Stimulated activated CD8-positive, alpha-beta memory T cell treated with anti-CD3 and anti-CD28 coated beads, Interleukin-2, amount 100 ng/mL, for 1 hour (primary cell): ENCODE measurements around the gene LRCH1.

ENCODE experiments used
- DNase-seq, 2 donors: peaks; one replicate each; pipeline ENCODE4 v3.0.0-alpha.2; 2020; ENCODE audit warnings: low read depth in 2 of 2

LRCH1 gene

GRCh38 chr13:46639033-46639981, 86.3 kb downstream of the LRCH1 start:
- DNase-seq, result no peak

DNA sequence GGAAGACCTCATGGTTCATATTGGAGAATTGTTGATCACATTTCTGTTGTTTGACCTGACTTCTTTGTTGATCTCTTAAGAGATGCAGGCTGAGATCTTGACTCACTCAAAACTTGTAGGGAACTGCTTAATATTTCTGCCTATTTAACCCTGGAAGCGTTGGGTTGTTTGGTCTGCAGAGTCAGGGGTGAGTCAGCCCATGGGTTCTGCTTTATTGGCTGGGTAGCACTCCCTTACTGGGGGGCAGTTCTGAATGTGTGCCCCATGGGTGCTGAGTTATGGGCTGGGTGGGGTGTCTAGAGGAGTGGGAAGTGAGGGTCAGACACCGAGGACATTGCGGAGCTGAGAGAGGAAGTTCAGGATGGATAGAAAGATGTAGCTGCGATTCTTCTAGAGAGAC, 87.9 kb downstream of the LRCH1 start:
- DNase-seq, result no peak

DNA sequence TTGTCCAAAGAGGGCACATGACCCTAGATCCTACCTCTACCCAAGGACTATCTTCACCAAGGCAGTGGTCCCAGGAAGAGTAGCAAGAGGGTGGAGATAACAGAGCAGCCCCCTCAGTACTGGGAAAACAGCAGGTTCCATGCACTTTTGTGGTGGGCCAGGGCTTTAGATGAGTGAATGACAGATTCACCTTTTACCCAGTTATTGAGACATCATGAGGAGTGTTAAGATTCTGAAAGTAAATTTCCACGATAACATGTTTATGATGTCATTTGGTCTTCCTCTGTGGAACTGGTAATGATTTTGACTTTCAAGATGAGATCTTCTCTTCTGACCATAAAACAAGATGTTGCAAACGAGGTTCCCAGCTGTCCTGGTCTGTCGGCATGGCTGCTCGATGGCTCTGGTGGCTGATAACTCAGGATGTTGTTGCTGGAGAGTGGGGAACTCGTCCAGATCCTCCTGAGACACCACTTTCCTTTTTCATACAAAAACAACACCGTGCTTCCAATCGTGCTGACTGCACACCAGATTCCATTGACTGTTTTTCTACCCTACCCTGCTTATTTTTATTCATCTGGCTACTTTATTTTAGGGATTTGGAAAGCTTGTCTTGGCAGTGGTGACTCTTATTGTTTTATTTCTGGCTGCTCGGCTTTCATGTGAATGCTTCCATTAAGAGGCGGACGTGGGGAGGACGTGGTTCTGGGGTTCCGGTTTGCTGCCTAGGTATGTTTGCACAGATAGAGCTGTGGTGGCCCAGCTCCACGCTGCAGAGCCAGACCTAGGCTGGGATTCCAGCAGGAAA, 88.5 kb downstream of the LRCH1 start:
- no peak for DNase-seq

DNA sequence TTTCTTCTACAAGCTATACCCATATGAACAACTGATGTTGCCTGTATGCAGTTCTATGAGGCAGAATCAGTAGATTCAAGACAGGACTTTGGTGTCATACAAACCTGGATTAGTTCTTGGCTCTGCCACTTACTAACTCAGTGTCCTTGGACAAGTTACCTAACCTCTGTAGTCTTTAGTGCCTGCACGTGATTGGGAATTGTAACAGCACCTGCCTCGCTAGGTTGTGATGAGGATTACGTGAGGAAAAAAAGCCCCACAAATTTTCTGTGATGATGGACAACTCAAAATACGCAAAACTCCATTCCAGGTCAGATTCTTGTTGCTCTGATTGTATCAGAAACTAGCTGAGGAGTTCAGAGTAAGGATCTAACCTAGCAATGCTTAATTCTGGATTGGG, 89.3 kb downstream of the LRCH1 start:
- DNase-seq, result no peak

DNA sequence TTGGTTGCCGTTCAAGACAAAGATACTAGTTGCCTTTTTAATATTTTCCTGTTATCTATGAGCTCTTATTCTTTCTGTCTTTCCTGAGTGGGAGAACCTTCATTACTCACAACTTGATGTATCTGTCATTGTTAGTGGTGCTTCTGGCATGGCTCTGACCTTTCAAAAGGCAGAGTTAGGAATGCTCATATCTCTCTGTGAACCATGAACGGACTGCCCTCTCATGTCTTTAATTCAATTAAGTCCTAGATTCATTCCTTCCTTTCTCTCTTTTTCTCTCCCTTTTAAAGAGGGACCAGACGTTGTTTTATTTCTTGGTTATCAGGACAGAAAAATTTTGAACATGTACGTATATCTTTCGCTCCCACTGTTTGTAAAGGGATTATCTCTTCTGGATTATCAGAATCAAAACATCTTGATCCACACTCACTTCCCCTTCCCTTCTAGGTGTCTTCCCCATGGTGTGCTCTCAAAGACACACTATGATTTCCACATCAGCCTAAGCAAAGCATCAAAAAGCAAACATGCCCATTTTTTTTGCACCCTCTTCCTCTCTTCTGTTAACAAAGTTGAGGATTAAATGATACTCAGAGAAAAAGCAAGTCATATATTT, 90.3 kb downstream of the LRCH1 start:
- DNase-seq, result no peak

DNA sequence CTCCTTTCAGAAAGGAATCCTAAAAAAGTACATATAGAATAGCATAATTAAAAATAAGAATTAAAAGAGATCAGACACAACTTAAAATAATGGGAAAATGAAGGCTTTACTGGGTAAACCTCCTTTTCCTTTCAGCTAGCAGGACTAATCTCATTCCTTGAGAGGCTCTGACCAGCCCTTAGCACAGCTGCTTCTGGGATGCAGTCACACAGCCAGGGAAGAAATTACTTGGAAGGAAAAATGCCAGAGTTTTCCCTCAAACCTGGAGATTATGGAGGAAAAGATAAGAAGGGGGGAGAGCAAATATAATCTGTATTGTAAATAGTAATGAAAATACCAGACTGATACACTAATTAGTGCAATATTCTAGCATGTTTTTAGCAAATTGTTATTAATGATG, 91.8 kb downstream of the LRCH1 start:
- DNase-seq, result no peak

DNA sequence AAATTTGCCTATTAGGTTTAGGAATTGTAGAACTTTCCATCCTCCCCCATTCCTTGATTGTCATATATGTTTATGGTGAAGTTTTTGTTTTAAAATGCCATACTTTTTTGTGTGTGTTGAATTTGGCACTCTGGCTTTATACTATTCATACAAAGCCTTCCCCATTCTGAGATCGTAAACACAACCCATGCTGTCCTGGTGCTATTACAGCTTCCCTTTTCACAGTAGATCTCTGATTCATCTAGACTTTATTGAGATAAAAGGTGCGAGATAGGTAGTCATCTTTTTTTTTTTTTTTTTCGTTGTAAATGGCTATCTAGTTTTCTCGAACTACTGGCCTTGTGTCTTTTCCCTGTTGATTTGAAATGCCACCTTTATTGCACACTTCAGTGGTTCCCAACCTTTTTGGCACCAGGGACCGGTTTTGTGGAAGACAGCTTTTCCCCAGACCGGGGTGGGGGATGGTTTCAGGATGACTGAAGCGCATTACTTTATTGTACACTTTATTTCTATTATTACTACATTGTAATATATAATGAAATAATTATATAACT, 94.6 kb downstream of the LRCH1 start:
- DNase-seq, result no peak

- no peak for DNase-seq
Measured at GRCh38 chr13:46648166-46648607, 95.2 kb downstream of the LRCH1 start.

GRCh38 chr13:46649816-46650215, 96.8 kb downstream of the LRCH1 start:
- no peak for DNase-seq

DNA sequence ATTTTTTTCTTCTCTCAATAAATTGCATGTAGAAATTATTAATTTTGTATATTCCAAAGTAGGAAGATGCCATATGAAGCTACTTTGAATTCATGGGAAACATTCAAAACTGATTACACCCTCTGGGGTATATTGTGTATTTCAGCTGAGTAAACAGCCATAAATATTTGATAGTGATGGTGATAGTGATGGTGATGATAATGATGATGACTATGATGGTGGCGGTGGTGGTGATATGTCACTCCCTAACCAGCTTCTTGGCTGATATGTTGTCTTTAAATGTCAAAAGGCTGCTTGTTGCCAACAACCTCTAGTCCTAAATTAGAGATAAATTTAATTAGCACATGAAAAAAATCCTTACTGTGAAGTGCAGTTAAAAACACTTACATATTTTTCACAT, 102.0 kb downstream of the LRCH1 start:
- DNase-seq, result no peak

DNA sequence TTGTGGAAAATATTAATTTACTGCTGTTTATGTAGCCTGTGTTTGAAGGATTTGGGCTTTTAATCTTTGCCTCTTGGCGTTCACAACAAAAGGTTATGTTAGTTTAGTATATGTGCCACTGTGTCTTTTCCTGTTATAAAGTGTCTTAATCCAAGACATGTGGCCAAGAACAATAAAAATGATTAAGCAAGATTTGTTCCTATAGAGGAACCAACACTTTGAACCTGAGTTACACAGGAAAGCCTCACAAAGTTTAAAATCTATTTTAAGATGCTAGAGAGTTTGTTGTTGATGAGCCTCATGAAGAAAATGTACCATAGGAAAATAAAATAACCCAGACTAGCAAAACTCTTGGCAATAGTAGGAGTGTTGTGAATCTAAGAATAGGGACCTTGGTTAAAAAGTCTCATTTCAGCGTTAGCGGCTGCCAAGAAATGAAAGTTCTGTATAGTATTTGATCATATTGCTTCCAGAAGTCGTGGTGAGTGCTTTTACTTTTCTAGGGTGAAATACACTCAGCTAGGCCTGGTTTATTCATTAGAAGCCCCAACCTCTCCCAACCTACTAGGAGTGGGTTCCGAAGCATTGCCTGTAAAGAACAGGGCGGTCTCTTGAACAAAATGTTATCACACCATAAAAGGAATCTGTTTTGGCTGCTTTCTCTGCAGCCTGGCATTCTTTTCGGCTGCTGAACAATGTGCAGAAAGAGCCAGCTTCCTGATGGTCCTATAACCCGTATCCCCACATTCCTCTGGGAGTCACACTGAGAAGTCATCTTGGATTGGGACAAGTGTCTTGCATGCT, 102.6 kb downstream of the LRCH1 start:
- no peak for DNase-seq

- no peak for DNase-seq
Measured at GRCh38 chr13:46656786-46657185, 103.8 kb downstream of the LRCH1 start.

DNA sequence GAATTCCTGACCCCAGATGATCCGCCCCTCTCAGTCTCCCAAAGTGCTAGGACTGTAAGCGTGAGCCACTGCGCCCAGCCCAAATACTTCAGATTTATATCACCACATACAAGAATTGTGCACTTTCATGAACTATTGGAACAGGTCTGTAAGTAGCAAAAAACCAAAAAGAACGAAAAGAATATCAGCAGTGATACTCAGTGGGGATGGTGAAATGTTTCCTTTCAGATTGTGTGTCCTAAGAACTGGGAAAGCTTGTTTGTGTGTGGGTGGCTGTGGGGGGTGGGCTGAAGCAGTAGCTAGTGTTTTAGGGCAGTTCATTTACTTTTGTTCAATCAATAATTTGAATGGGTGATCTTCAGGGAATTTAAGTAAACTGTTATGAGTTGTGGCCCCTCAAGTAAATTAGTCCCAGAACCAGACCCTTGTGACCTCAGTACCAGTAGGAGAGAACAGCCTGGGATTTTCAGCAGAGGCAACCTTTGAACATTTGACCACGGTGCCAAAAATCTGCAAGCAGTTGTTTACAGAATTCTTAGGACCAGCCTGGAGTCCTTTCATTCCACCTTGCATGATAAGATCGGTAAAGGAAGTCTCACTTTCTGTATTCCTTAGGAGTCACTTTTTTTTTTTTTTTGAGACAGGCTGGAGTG, 106.6 kb downstream of the LRCH1 start:
- DNase-seq, result no peak

DNA sequence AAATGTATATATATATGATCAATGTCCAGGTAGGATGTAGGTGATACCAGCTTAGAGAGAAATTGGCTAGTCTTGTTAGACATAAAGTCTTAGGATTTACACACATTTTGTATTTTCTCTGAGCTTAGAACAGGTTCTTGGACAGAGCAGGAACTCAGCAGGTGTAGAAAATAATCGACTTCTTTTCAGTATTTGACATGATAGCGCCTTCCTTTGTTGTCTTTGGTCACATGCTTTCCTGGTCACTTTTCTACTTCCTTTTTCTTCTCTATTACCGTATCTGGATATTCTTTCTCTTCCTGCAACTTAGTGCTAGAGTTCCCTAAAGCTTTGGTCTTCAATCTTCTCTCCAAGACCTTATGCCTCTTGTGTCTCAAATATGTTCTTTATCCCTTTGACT, 107.4 kb downstream of the LRCH1 start:
- DNase-seq, result no peak

- DNase-seq, result no peak
Measured at GRCh38 chr13:46660857-46661256, 107.9 kb downstream of the LRCH1 start.

DNA sequence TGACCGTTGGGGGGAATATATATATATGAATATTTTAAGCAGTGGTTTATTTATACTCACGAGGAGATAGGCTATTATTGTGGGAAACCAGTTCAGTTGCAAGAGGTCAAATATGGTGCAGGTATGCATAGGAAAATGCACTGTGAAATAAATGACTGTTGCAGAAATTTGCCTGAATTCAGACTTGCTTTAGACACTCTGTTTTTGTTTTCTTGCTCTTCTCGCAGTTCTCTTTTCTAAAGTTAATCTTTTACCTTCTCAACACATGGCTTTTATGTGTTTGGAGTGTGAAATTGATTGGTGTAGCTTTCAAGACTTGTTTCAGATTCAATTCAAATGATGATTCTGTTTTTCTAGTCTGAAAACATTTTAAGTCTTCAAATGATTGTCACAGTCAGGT, 109.7 kb downstream of the LRCH1 start:
- DNase-seq, result no peak

- no peak for DNase-seq
Measured at GRCh38 chr13:46663206-46664037, 110.5 kb downstream of the LRCH1 start.

- no peak for DNase-seq
Measured at GRCh38 chr13:46664195-46664594, 111.2 kb downstream of the LRCH1 start.

GRCh38 chr13:46665248-46665632, 112.3 kb downstream of the LRCH1 start:
- DNase-seq, result no peak
